ENCODE data around the gene DGKQ.

The DGKQ gene, protein sequence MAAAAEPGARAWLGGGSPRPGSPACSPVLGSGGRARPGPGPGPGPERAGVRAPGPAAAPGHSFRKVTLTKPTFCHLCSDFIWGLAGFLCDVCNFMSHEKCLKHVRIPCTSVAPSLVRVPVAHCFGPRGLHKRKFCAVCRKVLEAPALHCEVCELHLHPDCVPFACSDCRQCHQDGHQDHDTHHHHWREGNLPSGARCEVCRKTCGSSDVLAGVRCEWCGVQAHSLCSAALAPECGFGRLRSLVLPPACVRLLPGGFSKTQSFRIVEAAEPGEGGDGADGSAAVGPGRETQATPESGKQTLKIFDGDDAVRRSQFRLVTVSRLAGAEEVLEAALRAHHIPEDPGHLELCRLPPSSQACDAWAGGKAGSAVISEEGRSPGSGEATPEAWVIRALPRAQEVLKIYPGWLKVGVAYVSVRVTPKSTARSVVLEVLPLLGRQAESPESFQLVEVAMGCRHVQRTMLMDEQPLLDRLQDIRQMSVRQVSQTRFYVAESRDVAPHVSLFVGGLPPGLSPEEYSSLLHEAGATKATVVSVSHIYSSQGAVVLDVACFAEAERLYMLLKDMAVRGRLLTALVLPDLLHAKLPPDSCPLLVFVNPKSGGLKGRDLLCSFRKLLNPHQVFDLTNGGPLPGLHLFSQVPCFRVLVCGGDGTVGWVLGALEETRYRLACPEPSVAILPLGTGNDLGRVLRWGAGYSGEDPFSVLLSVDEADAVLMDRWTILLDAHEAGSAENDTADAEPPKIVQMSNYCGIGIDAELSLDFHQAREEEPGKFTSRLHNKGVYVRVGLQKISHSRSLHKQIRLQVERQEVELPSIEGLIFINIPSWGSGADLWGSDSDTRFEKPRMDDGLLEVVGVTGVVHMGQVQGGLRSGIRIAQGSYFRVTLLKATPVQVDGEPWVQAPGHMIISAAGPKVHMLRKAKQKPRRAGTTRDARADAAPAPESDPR

DNA sequence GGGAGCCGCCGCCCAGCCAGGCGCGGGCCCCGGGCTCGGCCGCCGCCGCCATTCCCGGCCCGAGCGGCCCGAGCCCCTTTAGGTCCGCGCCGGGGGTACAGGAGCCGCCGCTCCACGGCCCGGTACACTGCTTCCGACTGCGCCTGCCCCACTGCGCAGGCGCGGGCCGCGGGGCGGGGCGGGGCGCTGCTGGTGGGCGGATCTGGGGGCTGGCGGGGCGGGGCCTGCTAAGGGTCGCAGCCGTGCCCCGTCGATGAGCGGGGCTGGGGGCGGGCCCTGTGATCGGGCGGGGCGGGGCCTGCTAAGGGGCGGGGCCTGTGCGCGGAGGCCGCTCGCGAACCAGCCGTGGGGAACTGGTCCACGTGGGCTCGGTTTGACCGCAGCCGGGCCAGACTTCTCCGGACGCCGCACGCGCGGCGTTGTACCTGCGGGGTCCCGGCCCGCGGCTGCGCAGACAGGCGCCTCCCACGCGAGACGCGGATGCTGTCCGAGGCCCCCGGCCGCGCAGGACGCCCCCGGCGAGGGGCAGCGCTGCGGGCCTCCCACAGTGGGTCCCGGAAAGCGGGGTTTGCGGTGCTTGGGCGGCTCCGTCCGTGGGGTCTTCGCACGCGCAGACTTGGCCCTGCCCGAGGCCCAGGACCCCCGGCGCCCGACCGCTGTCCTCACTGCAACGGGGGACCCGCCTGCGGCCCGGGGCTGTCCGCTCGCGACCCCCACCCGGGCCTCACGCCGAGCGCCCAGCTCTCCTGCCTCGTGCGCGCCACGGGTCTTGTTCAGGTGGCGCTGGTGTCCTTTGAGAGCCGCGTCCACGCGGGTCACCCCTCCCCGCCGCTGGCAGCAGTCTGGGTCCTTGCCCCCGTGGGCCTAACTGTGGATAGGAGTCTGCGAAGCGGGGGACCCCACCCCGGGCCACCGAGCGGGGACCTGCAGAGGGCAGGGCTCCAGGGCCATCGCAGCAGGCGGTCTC, at the start of gene DGKQ:
DGKQ (minus strand) TSS at position 139 of the 967 bp plus-strand sequence; CDS start at position 52, 87 bp downstream.
- peak; percentile 40 to 53 for DNase-seq

DNA sequence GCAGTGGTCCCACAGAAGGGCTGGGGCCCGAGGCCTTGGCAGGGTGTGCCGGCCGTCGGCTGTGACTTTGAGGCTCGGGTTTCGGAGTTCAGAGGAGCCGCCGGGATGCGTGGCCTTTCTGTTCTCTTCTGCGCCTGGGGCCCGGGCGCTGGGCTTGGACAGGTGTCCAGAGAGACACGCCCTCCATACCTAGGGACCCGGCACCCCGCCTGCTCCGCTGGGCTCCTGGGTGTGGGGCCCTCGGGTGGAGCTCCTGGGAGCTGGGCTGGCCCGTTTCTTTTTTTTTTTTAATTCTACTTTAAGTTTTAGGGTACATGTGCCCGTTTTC, 49.3 kb upstream of the DGKQ start:
- no peak for DNase-seq

DNA sequence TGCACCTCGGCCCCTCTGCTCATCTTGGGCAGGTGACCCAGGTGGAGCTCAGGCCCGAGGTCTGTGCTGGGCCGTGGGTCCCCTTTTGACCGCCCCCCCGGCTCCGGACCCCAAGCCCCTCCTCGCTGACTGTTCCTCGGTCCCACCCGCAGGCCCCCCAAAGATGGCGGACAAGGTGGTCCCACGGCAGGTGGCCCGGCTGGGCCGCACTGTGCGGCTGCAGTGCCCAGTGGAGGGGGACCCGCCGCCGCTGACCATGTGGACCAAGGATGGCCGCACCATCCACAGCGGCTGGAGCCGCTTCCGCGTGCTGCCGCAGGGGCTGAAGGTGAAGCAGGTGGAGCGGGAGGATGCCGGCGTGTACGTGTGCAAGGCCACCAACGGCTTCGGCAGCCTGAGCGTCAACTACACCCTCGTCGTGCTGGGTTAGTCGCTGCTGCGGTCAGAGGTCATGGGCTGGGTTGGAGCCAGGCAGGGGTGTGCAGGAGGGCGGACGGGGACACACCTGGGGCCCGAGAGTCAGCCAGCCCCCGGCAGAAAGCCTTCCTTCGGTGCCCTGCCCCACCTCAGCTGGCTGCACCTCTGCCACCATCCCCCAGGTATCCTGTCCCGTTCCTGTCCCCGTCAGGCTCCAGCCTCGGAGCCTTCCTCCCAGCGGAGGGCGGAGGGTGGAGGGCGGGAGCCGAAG, 48.8 kb upstream of the DGKQ start:
- DNase-seq: no peak

DNA sequence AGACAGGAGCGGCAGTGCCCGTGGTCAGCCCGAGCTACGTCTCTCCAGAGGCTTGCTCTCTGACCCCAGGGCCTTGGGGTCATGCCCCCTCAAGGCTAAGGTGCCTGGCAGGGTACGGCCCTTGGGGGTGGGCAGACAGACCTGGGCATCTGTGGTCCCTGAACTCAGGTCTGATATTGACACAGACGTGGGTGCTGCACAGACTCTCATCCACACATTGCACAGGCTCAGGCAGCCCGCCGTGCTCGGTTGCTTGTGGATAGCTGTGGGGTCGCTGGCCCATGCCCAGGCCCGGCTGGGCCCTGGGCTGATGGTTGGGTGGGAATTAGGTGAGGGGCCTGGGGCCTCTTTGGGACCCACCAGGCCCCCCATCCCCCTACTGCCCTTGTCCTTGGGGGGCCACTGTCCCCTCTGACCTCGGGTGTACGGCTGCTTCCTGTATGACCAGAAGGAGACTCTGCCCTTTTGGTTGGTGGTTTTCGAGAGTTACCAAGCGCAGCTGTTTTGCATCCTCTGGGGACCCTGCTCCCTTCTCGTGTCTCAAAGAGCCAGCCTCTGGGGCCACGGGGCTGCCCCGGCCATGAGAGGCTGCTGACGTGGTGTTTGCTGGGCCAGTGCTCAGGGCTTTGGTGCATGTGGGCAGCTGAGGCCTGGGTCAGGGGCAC, 48.1 kb upstream of the DGKQ start:
- no peak for DNase-seq

DNA sequence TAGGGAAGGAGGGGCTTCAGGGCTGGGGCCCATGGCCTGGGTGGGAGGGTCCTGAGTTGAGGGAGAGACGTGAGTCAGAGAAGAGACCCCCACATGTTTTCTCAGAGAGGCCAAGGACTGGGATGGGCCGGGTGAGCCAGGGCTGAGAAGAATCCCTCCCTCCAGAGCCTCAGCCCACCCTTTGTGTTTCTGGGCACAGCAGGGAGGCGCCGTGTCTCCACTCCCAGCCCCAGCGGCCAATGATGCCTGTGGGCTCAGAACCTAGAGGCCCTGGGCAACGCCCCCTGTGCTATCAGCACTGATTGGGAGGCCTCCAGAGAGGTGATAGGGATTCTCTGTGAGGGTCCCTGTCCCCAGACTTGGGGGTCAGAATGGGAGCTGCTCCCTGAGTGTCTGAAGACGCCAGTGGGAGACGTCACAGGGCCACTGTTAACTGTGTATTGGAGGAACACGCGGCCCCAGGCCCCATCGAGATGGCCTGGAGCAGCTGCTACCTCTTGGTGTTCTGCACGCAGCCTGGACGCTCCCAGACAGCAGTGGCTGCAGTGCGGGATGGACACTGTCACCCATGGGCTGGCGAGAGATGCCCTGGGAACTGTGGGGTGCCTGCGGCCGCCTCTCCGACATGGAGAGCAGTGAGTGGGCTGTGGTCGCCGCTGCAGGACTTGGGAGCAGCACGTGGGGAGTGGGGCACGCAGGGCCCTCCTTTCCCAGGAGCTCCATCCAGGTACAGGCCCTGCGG, 46.5 kb upstream of the DGKQ start:
- DNase-seq: no peak

DNA sequence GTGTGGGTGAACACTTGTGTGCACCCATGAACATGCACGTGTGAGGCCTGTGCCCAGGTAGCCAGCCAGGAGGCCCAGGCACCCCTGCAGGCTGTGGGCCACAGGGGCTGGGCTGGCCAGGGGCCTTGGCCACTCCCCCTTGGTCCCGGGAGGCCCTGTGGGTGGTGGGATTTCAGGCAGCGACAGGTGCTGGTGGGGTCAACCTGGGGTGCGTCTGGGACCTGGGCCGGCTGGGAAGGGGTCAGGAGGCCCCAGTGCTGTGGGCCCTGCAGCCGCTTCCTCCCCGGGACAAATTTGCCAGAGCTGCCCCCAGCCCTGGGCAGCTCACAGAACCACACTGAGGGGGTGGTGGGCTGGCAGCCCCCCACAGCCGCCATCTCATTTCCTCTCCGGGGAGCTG, 46.0 kb upstream of the DGKQ start:
- DNase-seq: no peak

DNA sequence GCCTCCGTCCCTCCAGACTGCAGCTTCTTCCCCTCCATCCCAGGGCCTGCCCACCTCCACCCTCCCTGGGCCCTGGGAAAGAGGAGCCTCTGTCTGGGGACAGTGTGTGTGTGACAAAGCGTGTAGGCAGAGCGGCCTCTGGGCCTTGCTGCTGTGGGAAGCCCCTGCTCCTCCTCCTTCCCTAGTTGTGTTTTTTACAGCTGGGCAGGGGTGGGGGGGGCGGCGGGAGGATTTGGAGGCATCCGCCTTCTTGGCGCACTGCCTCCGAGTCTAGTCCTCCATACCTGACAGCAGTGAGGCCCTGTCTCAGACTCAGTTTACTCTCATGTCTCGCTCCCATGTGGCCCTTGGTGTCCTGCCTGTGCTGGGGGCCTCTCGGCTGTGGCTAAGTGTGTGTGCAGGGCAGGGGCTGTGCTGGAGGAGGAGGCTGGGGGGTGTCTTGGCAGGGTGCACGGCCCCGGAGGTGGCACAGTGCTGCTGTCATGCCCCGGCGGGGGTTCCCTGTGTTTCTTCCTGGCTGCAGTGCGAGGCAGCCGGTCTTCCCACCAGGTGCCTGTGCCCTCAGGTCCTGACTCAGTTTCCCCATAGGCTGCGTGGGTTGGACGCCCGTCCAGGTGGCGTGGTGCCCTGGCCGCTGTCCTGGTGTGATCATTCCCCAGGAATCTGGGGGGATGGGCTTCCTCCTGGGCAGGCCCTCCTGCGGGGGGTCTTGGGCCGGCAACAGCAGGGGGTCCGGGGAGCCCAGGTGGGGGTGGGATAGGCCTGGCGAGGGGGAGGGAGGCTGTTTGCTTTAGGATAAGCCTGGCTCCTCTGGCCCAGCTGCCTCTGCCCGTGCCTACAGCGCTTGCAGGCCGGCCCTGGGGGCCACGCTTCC, 45.0 kb upstream of the DGKQ start:
- no peak for DNase-seq

DNA sequence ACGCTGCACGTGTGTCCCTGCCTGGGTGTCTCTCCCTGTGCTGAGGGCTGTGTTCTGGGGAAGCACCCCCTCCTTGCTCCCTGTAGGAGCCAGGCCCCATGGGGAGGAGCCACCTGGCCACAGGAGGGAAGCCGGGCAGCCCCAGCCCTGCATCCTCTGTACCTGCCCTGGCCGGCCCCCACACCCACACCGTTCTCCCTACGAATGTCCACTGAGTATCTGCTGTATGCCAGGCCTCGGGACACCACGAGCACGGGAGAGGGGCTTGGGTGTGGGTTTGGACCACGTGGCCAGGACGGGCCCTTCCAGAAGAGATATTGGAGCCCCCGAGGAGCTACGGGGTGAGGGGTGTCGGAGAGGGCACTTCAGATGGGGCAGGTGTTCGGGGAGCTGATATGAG, 44.3 kb upstream of the DGKQ start:
- no peak for DNase-seq

DNA sequence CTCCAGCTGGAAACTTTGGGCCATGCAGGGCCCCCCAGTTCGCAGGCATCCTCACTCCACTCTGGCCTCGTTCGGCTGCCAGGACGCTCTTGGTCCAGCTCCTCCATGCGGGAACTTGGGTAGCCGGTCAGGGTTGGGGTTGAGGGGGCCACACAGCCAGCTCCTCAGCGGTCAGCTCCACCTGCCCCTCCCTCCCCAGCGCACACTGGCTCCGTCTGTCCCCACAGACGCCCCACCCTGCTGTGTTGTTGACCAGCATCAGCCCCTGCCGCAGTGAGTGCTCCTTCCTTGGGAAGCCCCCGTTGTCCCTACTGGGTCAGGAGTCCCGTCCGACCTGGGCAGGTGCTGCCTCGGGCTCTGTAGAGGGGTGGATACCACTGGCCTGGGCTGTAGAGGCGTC, 43.8 kb upstream of the DGKQ start:
- DNase-seq: no peak

DNA sequence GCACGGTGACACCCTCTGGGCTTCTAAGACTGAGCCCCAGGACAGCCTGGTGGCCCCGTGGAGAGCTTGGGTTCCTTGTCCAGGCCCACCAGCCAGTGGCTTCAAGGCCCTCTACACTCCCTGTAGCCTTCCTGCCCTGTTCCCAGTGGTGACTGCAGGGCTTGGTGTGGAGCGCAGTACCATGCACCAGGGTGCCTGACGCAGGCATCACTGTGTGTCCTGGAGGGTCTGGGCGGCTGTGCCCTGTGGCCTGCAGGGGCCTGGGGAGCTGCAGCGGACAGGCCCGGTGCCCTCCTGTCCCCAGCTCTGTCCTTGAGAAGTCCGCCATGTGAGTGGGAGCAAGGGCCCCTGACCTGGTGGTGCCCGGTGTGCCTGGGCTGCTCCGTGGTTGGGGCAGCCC, 42.4 kb upstream of the DGKQ start:
- DNase-seq: no peak

DNA sequence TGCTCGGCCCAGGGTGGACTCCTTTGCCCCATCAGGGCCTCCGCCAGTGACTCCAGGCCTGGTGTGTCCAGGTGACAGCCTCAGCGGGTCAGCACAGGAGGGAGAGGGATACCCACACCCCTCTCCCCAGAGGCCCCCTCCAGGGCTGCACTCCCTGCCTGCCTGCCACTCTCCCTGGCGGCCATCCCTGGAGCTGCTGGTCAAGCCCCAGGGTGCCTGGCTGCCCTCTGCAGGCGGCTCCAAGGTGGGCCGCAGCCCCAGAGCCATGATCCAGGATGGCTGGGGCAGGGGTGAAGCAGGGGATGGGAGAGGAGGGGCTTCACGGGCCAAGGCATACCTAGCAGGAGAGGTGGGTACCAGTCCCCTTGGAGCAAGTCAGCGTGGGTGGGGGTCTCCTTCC, 41.8 kb upstream of the DGKQ start:
- DNase-seq: no peak

DNA sequence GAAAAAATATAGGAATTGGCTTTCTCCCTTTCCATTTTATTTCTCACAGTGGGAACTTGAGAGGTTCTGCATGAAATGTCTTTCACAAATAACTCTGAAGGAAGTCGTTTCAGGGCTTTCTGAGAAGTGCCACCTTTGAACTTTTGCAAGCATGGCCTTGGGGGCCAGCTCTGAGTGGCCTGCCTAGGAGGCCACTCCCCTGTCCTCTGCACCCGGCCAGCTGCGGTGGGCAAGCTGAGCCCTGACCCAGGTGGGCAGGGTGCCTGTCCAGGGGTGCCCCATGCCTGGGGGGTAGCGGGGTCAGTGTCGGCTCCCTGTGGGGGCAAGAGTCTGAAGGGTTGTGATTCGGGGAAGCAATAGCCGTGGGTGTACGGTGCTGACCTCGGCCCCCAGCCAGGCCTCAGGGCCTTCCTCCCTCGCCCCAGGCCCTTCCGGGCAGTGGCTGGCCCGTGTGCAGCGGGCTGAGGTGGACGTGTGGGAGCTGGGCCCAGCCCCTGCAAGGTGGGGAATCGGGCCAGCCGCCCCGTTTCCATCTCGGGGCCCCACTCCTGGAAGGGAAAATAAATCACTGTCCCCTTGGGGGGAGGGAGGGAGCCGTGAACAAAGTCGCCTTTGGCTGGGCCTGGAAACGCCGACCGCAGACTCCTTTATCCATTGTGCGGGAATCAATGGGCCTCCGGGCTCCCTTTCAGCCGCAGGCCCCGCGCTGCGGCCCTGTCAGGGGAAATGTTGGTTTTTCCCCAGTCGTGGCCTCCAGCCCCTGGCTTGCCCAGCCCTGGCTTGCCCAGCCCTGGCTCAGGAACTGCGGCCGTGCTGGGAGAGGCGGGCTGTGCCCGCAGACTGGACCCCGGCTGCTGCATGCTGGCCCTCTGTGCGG, 41.2 kb upstream of the DGKQ start:
- DNase-seq: no peak

DNA sequence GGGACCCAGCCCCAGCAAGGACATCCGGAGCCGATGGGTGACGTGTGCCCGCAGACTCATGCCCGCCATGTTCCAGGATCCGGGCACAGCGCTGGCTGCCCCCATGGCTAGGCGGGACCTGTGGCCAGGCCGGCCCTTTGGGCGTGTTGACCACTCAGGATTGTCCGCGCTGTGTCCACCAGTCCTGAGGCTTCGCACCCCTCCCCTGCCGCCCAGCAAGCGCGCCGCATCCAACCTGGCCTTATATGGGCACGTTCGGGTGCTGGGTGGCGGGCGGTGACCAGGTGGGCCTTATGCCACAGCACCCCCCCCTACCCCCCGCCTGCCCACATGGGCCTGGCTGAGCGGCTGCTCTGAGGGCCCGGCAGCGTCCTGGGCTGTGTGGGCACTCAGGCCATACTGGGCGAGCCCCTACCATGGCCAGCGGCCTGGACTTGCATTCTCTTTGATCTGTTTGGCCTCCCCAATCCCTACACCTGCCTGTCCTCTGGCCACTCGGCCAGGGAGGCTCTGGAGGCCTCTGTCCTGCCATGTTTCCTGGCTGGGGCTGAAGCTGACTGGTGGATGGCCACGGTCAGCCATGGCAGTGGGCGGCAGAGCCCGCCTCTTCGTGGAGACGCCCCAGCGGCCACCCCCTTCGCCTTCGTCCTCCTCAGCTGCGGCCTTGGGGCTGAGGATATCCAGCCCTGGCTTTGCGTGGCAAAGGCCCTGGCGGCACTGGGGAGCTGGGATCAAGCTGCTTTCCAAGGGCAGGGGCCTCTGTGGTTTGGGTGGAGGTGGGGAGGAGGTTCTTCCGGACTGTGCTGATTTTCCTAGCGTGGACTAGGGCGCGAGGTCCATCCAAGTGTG, 40.1 kb upstream of the DGKQ start:
- no peak for DNase-seq

DNA sequence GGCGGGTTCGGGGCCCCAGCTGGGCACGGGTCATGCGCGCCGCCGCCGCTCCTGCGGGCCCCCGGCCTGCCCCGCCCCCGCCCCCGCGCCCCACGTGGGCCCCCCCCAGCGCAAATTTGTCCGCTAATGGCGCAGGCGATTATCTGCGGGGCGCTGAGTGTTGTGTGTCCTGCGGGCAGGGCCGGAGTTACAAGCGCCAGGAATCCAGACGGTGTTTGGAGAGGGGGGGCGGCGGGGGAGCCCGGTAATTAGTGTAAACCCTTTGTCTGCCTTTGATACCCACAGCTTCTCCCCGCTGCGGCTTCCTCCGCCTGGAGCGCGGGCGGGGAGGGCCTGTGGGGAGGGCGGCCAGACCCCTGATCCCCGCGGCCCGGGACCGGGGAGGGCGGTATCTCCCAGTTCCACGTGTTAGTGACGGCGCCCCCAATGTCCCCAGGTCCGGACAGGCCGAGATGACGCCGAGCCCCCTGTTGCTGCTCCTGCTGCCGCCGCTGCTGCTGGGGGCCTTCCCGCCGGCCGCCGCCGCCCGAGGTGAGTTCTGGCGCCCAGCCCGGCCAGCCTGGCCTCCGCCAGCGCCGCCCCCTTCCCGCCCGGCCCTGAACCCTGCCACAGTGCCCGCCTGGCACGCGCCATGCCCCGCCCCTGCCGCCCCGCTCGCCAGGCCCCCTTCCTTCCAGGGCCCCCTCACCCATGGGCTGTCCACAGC, 38.8 kb upstream of the DGKQ start:
- peak in 1 of 2 experiments; percentile 20 for DNase-seq

DNA sequence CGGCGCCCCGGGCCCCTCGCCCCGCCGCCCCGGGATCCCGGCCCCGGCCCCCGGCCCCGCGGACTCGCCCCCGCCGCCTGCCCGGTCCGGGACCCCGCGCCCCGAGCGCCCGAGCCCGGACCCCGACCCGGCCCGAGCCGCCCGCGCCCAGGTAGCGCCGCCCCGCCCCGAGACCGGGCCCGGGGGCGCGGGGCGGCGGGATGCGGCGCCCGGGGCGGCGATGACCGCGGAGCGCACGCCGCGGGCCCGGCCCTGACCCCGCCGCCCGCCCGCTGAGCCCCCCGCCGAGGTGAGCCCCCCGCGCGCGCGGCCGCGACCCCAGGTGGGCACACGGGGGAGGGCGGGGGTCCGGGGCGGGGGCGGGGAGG, 38.3 kb upstream of the DGKQ start:
- no peak for DNase-seq

DNA sequence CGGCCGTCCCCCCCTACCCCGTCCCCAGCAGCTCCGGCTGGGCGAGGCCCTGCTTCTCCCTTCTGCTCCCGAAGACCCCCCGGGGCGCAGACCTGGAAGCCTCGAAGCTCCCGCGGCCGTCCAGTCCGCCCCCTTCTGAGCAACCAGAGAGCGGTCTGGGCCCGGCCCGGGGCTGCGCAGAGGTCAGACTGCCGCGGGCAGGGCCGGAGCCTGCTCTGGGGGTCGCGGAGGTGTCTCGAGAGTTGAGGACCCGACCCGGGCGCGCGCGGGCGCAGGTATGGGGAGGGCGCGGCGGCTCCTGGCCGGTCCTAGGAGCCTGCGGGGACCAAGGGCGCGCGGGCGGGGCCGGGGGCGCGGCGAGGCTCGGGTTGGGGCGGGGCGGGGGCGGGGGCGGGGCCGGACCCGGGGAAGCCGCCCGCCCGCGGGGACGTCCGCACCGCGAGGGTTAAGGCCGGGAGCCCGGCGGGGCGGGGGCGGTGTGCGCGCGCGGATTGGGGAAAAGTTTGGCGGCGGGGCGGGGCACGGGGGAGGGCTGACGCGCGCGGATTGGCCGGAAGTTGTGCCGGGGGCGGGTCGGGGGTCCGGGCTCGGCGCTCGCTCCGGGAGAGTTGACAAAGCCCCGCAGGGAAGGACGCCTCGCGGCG, 37.8 kb upstream of the DGKQ start, which contains the start of gene FGFRL1:
FGFRL1 (plus strand) TSS at position 605 of the 644 bp plus-strand sequence. CDS start 860 bp downstream, outside the sequence.
- DNase-seq: peak; percentile 62 to 83
